DOHH2 (cell line): ENCODE data around the gene PEPD.

Source experiments
- H3F3A ChIP-seq: fragments of 200-600 bp; sonication (generic), shearing (Covaris generic); 2 replicates; pipeline ENCODE4 v1.6.0; 2016; ENCODE audit warnings: antibody characterized with exemption, mild to moderate bottlenecking; ENCODE audit not compliant: control insufficient read depth, insufficient read depth
- H3K27ac ChIP-seq: fragments of 200-600 bp; sonication (generic); 2 replicates; pipeline ENCODE4 v1.5.1; 2014; ENCODE audit warnings: low read depth, mild to moderate bottlenecking, low read length, moderate library complexity
- H3K27me3 ChIP-seq: fragments of 200-600 bp; sonication (generic); 2 replicates; pipeline ENCODE4 v1.6.1; 2014; ENCODE audit warnings: mild to moderate bottlenecking, low read length, mixed read lengths; ENCODE audit not compliant: control insufficient read depth
- H3K36me3 ChIP-seq: fragments of 200-600 bp; sonication (generic); 2 replicates; pipeline ENCODE4 v1.6.1; 2014; ENCODE audit warnings: mild to moderate bottlenecking, low read length, moderate library complexity, mixed read lengths; ENCODE audit not compliant: control insufficient read depth
- H3K4me1 ChIP-seq: fragments of 200-600 bp; sonication (generic); 2 replicates; pipeline ENCODE4 v1.6.1; 2014; ENCODE audit warnings: mild to moderate bottlenecking, low read length, mixed read lengths; ENCODE audit not compliant: control insufficient read depth
- H3K4me2 ChIP-seq: fragments of 200-600 bp; sonication (generic); 2 replicates; pipeline ENCODE4 v1.6.0; 2014; ENCODE audit warnings: mild to moderate bottlenecking, low read length, moderate library complexity
- H3K4me3 ChIP-seq: fragments of 200-600 bp; sonication (generic); 2 replicates; pipeline ENCODE4 v1.5.1; 2014; ENCODE audit warnings: mild to moderate bottlenecking, low read length, mixed read lengths
- H3K79me2 ChIP-seq: fragments of 200-600 bp; sonication (generic); 2 replicates; pipeline ENCODE4 v1.6.1; 2014; ENCODE audit warnings: mild to moderate bottlenecking, low read length, mixed read lengths; ENCODE audit not compliant: control insufficient read depth
- H3K9me2 ChIP-seq: fragments of 200-600 bp; sonication (generic); replicated peaks from 2 replicates; pipeline ENCODE4 v1.6.1; 2014; ENCODE audit warnings: mild to moderate bottlenecking, low read length, mixed read lengths; ENCODE audit not compliant: control insufficient read depth
- H3K9me3 ChIP-seq: fragments of 200-600 bp; sonication (generic); 2 replicates; pipeline ENCODE4 v1.6.1; 2014; ENCODE audit warnings: antibody characterized with exemption, low read length, mixed read lengths; ENCODE audit not compliant: control insufficient read depth, insufficient read depth
- H4K20me1 ChIP-seq: fragments of 200-600 bp; sonication (generic); 2 replicates; pipeline ENCODE4 v1.6.0; 2014; ENCODE audit warnings: low read depth, mild to moderate bottlenecking, antibody characterized with exemption, low read length, moderate library complexity; ENCODE audit not compliant: control insufficient read depth, insufficient read depth
- CTCF ChIP-seq: fragments of 200-600 bp; sonication (generic); IDR thresholded peaks from one replicate; pipeline ENCODE4 v1.5.1; 2014; ENCODE audit warnings: antibody characterized with exemption, mild to moderate bottlenecking, low read depth, low read length; ENCODE audit not compliant: poor library complexity, severe bottlenecking
- EZH2phosphoT487 ChIP-seq: fragments of 200-600 bp; sonication (generic); IDR thresholded peaks from 2 replicates; pipeline ENCODE4 v1.6.1; 2017; ENCODE audit warnings: borderline replicate concordance, mild to moderate bottlenecking, antibody characterized with exemption, low read length, moderate library complexity, mixed read lengths

PEPD gene

GRCh38 chr19:33339016-33339984 is 182.3 kb downstream of the PEPD start:
- Histone ChIP-seq H3K27ac (no peak overlapping the region), H3K9me3 (no peaks in the 10 kb centered on the region), H3K9me2 (no peaks in the 10 kb centered on the region), H3F3A (no peaks in the 10 kb centered on the region), H3K4me1 (no peaks in the 10 kb centered on the region), H4K20me1 (no peaks in the 10 kb centered on the region), H3K79me2 (no peaks in the 10 kb centered on the region), H3K36me3 (no peaks in the 10 kb centered on the region), H3K4me2 (no peak overlapping the region), H3K27me3 (peaks cover 14% of the 10 kb centered on the region; the same call in 1 of the 2 replicates), H3K4me3 (no peak overlapping the region)
- TF ChIP-seq CTCF (no peak), EZH2phosphoT487 (no peak)
